Measurements from ENCODE around the gene CEP250.
"Not testable (repeated sequence)": the region's sequence is repeated elsewhere in the genome, so short reads cannot be mapped to it uniquely, and the experiment has no call there.

The CEP250 gene

DNA sequence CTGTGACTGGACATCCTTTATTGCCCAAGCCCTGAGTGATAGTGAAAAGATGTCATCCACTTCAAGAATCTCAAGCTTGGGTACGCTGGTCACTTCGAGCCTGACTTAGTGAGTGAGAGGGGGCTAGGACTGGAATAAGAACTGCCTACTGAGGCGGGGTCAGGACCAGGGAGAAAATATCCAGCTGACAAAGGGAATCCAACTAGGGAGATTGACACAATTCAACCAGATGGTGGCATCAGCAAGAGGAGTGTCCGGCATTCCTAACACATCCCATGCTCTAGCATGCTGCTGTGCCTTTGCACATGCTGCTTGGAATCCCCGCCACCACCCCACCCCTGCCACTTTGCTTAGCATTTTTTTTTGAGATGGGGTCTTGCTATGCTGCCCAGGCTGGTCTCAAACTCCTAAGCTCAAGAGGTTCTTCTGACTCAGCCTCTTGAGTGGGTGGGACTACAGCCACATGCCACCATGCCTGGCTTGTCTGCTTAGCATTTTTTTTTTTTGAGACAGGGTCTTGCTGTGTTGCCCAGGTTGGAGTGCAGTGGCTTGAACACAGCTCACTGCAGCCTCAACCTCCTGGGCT, 6.5 kb upstream of the CEP250 start:
- Histone ChIP-seq H3F3A (ENCODE audit: control insufficient read depth, insufficient read depth) (0 out of 2 replicates have a peak, but pooled peaks cover 5% of the 10 kb centered on the region), H3K27me3 (ENCODE audit: control insufficient read depth, low read length) (no peaks in the 10 kb centered on the region; the same call in 1 of the 2 replicates), H3K36me3 (ENCODE audit: control insufficient read depth, low read length) (no peaks in the 10 kb centered on the region), H3K27ac (ENCODE audit: low read depth, low read length) (no peak overlapping the region), H3K4me3 (ENCODE audit: low read length) (no peak overlapping the region), H4K20me1 (ENCODE audit: control insufficient read depth, insufficient read depth, low read depth, low read length) (no peaks in the 10 kb centered on the region), H3K9me2 (replicated peaks; ENCODE audit: control insufficient read depth, low read length) (no peaks in the 10 kb centered on the region), H3K4me2 (ENCODE audit: low read length) (no peak overlapping the region), H3K9me3 (ENCODE audit: control insufficient read depth, insufficient read depth, low read length) (no peaks in the 10 kb centered on the region), H3K79me2 (ENCODE audit: control insufficient read depth, low read length) (peaks cover 2% of the 10 kb centered on the region; the same call in 1 of the 2 replicates), H3K4me1 (ENCODE audit: control insufficient read depth, low read length) (peaks cover 10% of the 10 kb centered on the region)
- no peak for TF ChIP-seq EZH2phosphoT487 (IDR thresholded peaks at IDR 0.05; ENCODE audit: borderline replicate concordance, low read length)
- TF ChIP-seq, protein P1, sequence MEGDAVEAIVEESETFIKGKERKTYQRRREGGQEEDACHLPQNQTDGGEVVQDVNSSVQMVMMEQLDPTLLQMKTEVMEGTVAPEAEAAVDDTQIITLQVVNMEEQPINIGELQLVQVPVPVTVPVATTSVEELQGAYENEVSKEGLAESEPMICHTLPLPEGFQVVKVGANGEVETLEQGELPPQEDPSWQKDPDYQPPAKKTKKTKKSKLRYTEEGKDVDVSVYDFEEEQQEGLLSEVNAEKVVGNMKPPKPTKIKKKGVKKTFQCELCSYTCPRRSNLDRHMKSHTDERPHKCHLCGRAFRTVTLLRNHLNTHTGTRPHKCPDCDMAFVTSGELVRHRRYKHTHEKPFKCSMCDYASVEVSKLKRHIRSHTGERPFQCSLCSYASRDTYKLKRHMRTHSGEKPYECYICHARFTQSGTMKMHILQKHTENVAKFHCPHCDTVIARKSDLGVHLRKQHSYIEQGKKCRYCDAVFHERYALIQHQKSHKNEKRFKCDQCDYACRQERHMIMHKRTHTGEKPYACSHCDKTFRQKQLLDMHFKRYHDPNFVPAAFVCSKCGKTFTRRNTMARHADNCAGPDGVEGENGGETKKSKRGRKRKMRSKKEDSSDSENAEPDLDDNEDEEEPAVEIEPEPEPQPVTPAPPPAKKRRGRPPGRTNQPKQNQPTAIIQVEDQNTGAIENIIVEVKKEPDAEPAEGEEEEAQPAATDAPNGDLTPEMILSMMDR (IDR thresholded peaks at IDR 0.05; ENCODE audit: low read depth, low read length, poor library complexity, severe bottlenecking) = no peak

DNA sequence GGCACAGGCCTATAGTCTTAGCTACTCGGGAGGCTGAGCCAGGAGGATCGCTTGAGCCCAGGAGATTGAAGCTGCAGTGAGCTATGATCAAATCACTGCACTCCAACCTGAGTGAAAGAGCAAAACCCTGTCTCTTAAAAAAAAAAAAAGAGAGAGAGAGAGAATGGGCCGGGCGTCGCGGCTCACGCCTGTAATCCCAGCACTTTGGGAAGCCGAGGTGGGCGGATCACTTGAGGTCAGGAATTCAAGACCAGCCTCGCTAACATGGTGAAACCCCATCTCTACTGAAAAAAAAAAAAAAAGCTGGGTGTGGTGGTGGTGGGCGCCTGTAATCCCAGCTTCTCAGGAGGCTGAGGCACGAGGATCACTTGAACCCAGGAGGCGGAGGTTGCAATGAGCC, 5.5 kb upstream of the CEP250 start:
- not testable (repeated sequence) for H3F3A ChIP-seq (ENCODE audit: control insufficient read depth, insufficient read depth); H3K27me3 ChIP-seq (ENCODE audit: control insufficient read depth, low read length); H3K9me2 ChIP-seq (replicated peaks; ENCODE audit: control insufficient read depth, low read length); H3K9me3 ChIP-seq (ENCODE audit: control insufficient read depth, insufficient read depth, low read length); H3K27ac ChIP-seq (ENCODE audit: low read depth, low read length); H3K4me3 ChIP-seq (ENCODE audit: low read length); H3K79me2 ChIP-seq (ENCODE audit: control insufficient read depth, low read length); H3K36me3 ChIP-seq (ENCODE audit: control insufficient read depth, low read length); H4K20me1 ChIP-seq (ENCODE audit: control insufficient read depth, insufficient read depth, low read depth, low read length); H3K4me2 ChIP-seq (ENCODE audit: low read length)
- H3K4me1 ChIP-seq (ENCODE audit: control insufficient read depth, low read length) = peaks cover 13% of the 10 kb centered on the region

DNA sequence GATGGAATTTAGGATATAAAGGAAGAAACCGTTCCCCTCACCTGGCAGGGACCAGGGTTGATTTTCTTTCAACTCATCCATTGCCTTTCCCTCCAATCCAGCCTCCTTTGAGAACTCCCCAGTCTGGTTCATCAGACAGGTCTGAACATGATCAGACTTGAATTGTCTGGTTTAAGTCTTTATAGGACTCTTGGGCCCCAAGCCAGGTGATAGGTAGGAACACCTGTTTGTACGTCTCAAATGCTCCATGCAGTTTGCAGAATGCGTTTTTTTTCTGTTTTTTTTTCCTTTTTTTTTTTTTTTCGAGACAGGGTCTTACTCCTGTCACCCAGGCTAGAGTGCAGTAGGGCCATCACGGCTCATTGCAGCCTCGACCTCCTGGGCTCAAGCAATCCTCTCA, 4.1 kb upstream of the CEP250 start:
- H4K20me1 ChIP-seq (ENCODE audit: control insufficient read depth, insufficient read depth, low read depth, low read length) = no peaks in the 10 kb centered on the region
- H3F3A ChIP-seq (ENCODE audit: control insufficient read depth, insufficient read depth) = 0 out of 2 replicates have a peak, but pooled peaks cover 5% of the 10 kb centered on the region
- no peak overlapping the region for H3K27ac ChIP-seq (ENCODE audit: low read depth, low read length)
- no peak overlapping the region for H3K4me3 ChIP-seq (ENCODE audit: low read length)
- no peak overlapping the region for H3K4me2 ChIP-seq (ENCODE audit: low read length)
- H3K79me2 ChIP-seq (ENCODE audit: control insufficient read depth, low read length) = peaks cover 12% of the 10 kb centered on the region
- TF ChIP-seq, protein P1 (IDR thresholded peaks at IDR 0.05; ENCODE audit: low read depth, low read length, poor library complexity, severe bottlenecking) = no peak
- TF ChIP-seq EZH2phosphoT487 (IDR thresholded peaks at IDR 0.05; ENCODE audit: borderline replicate concordance, low read length) = no peak
- peaks cover 18% of the 10 kb centered on the region for H3K4me1 ChIP-seq (ENCODE audit: control insufficient read depth, low read length)
- no peaks in the 10 kb centered on the region for H3K36me3 ChIP-seq (ENCODE audit: control insufficient read depth, low read length)
- no peaks in the 10 kb centered on the region for H3K9me2 ChIP-seq (replicated peaks; ENCODE audit: control insufficient read depth, low read length)
- H3K9me3 ChIP-seq (ENCODE audit: control insufficient read depth, insufficient read depth, low read length) = no peaks in the 10 kb centered on the region
- H3K27me3 ChIP-seq (ENCODE audit: control insufficient read depth, low read length) = no peaks in the 10 kb centered on the region; the same call in 1 of the 2 replicates

DNA sequence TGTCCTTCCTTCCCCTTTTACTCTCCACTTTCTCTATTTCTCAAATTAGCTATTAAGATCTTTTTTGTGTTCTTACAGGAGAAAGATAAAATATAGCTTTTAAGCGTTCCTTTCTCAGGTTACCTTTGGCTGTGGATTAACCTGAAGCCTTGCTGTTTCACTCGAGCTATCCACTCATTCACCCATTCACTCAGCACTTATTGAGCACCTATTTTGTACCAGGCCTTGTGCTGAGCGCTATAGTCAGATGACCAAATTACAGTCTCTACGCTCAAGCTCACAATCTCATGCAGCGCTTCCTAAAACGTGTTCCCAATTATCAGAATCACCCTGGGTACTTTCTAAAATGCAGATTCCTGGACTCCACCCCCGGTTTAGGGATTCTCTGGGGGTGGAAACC, 1.8 kb upstream of the CEP250 start:
- Histone ChIP-seq H3K9me3 (ENCODE audit: control insufficient read depth, insufficient read depth, low read length) (no peaks in the 10 kb centered on the region), H3K79me2 (ENCODE audit: control insufficient read depth, low read length) (peaks cover 33% of the 10 kb centered on the region), H4K20me1 (ENCODE audit: control insufficient read depth, insufficient read depth, low read depth, low read length) (no peaks in the 10 kb centered on the region; the same call in 1 of the 2 replicates), H3F3A (ENCODE audit: control insufficient read depth, insufficient read depth) (peaks cover 8% of the 10 kb centered on the region; the same call in 1 of the 2 replicates), H3K4me3 (ENCODE audit: low read length) (peak overlapping the region; percentile 73), H3K36me3 (ENCODE audit: control insufficient read depth, low read length) (peaks cover 7% of the 10 kb centered on the region; the same call in 1 of the 2 replicates), H3K9me2 (replicated peaks; ENCODE audit: control insufficient read depth, low read length) (no peaks in the 10 kb centered on the region), H3K27ac (ENCODE audit: low read depth, low read length) (no peak overlapping the region), H3K27me3 (ENCODE audit: control insufficient read depth, low read length) (no peaks in the 10 kb centered on the region), H3K4me2 (ENCODE audit: low read length) (peak overlapping the region; percentile 52), H3K4me1 (ENCODE audit: control insufficient read depth, low read length) (peaks cover 32% of the 10 kb centered on the region)
- TF ChIP-seq, protein P1 (IDR thresholded peaks at IDR 0.05; ENCODE audit: low read depth, low read length, poor library complexity, severe bottlenecking) = no peak
- no peak for TF ChIP-seq EZH2phosphoT487 (IDR thresholded peaks at IDR 0.05; ENCODE audit: borderline replicate concordance, low read length)

DNA sequence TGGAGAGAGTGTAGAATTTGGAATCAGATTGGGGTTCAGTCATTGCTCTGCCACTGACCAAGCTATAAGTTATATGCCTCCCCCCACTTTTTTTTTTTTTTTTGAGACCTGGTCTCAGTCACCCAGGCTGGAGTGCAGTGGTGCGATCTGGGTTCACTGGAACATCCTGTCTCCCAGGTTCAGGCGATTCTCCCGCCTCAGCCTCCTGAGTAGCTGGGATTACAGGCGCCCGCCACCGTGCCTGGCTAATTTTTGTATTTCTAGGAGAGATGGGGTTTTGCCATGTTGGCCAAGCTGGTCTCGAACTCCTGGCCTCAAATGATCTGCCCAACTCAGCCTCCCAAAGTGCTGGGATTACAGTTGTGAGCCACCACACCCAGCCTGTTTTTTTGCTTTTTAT, 1.3 kb downstream of the CEP250 start:
- Histone ChIP-seq H3K4me2 (ENCODE audit: low read length) (peak overlapping the region; percentile 52), H3K79me2 (ENCODE audit: control insufficient read depth, low read length) (peaks cover 37% of the 10 kb centered on the region), H3K4me1 (ENCODE audit: control insufficient read depth, low read length) (peaks cover 32% of the 10 kb centered on the region), H3K4me3 (ENCODE audit: low read length) (0 out of 2 replicates have a peak overlapping the region, but pooled peaks have one; percentile 73), H3K36me3 (ENCODE audit: control insufficient read depth, low read length) (peaks cover 26% of the 10 kb centered on the region), H3F3A (ENCODE audit: control insufficient read depth, insufficient read depth) (peaks cover 11% of the 10 kb centered on the region; the same call in 1 of the 2 replicates)
- not testable (repeated sequence) for H3K9me3 ChIP-seq (ENCODE audit: control insufficient read depth, insufficient read depth, low read length); H3K9me2 ChIP-seq (replicated peaks; ENCODE audit: control insufficient read depth, low read length); H4K20me1 ChIP-seq (ENCODE audit: control insufficient read depth, insufficient read depth, low read depth, low read length); H3K27ac ChIP-seq (ENCODE audit: low read depth, low read length); H3K27me3 ChIP-seq (ENCODE audit: control insufficient read depth, low read length)

All from DOHH2 (cell line).